Mucosa of gallbladder (tissue), 1 donor: ENCODE measurements around the gene SPG21. TPM values are rescaled to one million over a fixed set of nuclear protein-coding genes. Genes with fewer than 3 reads are reported as not detected.

Source experiments
- DNase-seq: peaks from one replicate; pipeline ENCODE4 v3.0.0-alpha.2; 2020; ENCODE audit warnings: low spot score
- total RNA-seq: library from RNA; stranded (reverse); gene quantifications from one replicate; pipeline ENCODE4 v1.2.1, GENCODE V29; 2021
- donor health status: DM: no; HTN: no; CAD: no.

The SPG21 gene
- total RNA-seq, 1 donor from 2014 or later = 76.1 TPM

DNA sequence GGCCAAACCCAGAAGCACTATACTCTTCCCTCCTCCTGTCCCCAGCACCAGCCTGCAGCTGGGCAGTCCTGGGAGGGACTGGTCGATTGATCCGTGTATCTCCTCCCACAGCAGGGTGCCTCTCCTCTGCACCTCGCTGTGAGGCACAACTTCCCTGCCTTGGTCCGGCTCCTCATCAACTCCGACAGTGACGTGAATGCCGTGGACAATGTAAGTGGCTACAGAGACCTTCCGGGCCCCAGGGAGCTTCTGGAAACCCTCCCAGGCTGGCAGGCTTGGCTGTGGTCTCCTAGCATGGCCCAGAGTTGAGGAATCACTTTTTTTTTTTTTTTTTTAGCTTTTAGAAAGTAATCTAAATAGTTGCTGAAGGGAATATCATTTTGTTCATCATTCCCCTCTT, 47.4 kb downstream of the SPG21 start:
- no peak for DNase-seq

- DNase-seq = peak; percentile 9
Observed at GRCh38 chr15:64938192-64938591, 51.5 kb downstream of the SPG21 start.

- DNase-seq = no peak
Observed at GRCh38 chr15:64934023-64934422, 55.7 kb downstream of the SPG21 start.

GRCh38 chr15:64931381-64931780, 58.3 kb downstream of the SPG21 start:
- DNase-seq = no peak

DNA sequence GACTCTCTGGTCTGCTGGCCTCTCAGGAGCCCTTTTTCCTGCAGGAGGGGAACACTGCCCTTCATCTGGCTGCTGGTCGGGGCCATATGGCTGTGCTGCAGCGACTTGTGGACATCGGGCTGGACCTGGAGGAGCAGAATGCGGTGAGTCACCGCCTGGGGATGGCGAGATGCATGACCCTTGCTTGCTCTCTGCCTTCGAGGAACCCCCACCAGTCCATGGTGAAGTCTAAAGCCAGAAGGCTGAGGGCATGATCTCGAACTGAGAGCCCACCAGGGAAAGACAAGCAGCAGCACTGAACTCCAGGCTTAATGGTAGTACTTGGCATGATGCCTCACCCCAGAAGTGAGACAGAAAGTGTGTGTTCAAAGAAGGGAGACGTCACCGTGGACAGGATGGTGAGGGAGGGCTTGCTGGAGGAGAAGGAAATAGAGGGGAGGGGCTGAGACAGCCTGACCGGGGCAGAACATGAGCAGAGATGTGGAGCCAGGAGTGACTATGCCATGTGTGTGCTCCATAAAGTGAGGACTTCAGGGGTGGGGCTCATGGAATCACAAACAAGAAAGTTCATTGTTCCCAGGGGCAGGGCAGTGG, 58.8 kb downstream of the SPG21 start:
- DNase-seq = no peak

- no peak for DNase-seq
Observed at GRCh38 chr15:64930019-64930652, 59.6 kb downstream of the SPG21 start.

- DNase-seq = no peak
Observed at GRCh38 chr15:64928626-64929220, 61.0 kb downstream of the SPG21 start.

- DNase-seq = no peak
Observed at GRCh38 chr15:64926661-64927060, 63.1 kb downstream of the SPG21 start.

- DNase-seq = no peak
Observed at GRCh38 chr15:64925335-64926330, 64.1 kb downstream of the SPG21 start.

- DNase-seq = no peak
Observed at GRCh38 chr15:64923546-64923945, 66.2 kb downstream of the SPG21 start.

DNA sequence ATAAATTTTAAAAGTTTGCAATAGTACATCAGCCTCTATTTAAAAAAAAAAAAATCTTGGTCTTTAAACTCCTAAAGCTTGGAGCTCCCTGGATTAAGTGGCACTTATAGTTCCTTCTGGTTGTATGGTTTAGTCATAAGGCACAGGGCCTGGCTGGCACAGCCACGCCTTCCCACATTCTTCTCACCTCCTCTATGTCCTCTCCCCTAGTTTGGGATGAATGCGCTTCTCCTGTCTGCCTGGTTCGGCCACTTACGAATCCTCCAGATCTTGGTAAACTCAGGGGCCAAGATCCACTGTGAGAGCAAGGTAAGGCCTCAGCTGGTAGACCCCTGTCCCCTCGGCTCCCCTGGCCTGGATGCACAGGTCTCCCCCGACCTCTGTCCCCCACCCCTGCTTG, 68.0 kb downstream of the SPG21 start:
- no peak for DNase-seq

- DNase-seq = no peak
Observed at GRCh38 chr15:64919721-64920120, 70.0 kb downstream of the SPG21 start.

DNA sequence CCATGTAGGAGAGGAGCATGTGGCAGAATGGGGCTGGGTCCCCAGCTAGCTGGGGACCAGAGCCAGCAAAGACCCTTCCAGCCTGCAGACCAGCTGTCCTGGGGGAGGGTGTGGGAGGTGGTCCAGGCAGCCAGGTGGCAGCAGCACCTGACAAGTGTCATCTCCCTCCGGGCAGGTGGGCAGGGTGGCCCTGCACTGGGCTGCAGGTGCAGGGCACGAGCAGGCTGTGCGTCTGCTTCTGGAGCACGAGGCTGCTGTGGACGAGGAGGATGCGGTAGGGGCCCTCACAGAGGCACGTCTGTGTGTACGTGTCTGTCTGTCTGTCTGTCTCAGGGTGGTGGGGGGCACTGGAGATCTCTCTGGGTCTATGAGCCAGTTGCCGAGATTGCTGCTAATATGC, 72.5 kb downstream of the SPG21 start:
- no peak for DNase-seq

- no peak for DNase-seq
Observed at GRCh38 chr15:64916365-64916764, 73.3 kb downstream of the SPG21 start.

- DNase-seq = no peak
Observed at GRCh38 chr15:64915518-64916227, 74.0 kb downstream of the SPG21 start.

Other genes with a start within 250 kb of the SPG21 start
- 41.3 TPM for gene RBPMS2, start 214.3 kb downstream of the SPG21 start, total RNA-seq
- gene PIF1, start 164.3 kb downstream of the SPG21 start, total RNA-seq = 6.0 TPM
- gene PLEKHO2, start 148.0 kb downstream of the SPG21 start, total RNA-seq = 31.5 TPM
- 3.5 TPM for gene ANKDD1A, start 78.0 kb downstream of the SPG21 start, total RNA-seq
- gene MTFMT, start 39.7 kb upstream of the SPG21 start, total RNA-seq = 13.2 TPM
- 0.37 TPM for gene SLC51B, start 55.5 kb upstream of the SPG21 start, total RNA-seq
- 17.5 TPM for gene RASL12, start 78.1 kb upstream of the SPG21 start, total RNA-seq
- not detected for gene KBTBD13, start 86.8 kb upstream of the SPG21 start, total RNA-seq
- gene UBAP1L, start 125.3 kb upstream of the SPG21 start, total RNA-seq = 5.6 TPM
- gene PDCD7, start 143.9 kb upstream of the SPG21 start, total RNA-seq = 22.0 TPM
- 47.2 TPM for gene CLPX, start 195.4 kb upstream of the SPG21 start, total RNA-seq
- gene CILP, start 221.6 kb upstream of the SPG21 start, total RNA-seq = 19.2 TPM